Lung (tissue), 12 donors: ENCODE data around the gene SEMA4B. TPM values are rescaled to one million over a fixed set of nuclear protein-coding genes. Genes with fewer than 3 reads are reported as not detected.

ENCODE experiments used
- ATAC-seq: fragments of 200-7000 bp; cut with Tn5 transposase; one replicate; pipeline ENCODE4 v1.9.1; 2020; ENCODE audit warnings: moderate number of reproducible peaks; ENCODE audit not compliant: insufficient read depth, low FRiP score
- DNase-seq, 3 donors: peaks; one replicate each; pipeline ENCODE4 v3.0.0-alpha.2; 2013 to 2017
- H3K27ac ChIP-seq, 2 donors: one replicate each; pipeline ENCODE4 v1.5.1; 2013; ENCODE audit warnings: mild to moderate bottlenecking in 2 of 2, moderate library complexity in 2 of 2, control low read depth in 1 of 2, inconsistent platforms in 1 of 2, low read depth in 1 of 2, low read length in 1 of 2
- H3K27me3 ChIP-seq, 3 donors: one replicate each; pipeline ENCODE4 v1.5.1; 2013; ENCODE audit warnings: low read length in 2 of 3; ENCODE audit not compliant: control insufficient read depth in 3 of 3, insufficient read depth in 3 of 3
- H3K36me3 ChIP-seq, 4 donors: one replicate each; pipeline ENCODE4 v1.5.1; 2013; ENCODE audit warnings: low read length in 4 of 4, mild to moderate bottlenecking in 1 of 4, moderate library complexity in 1 of 4; ENCODE audit not compliant: control insufficient read depth in 4 of 4, insufficient read depth in 4 of 4
- H3K4me1 ChIP-seq, 5 donors: one replicate each; pipeline ENCODE4 v1.5.1; 2013; ENCODE audit warnings: low read length in 5 of 5, mild to moderate bottlenecking in 2 of 5, moderate library complexity in 1 of 5; ENCODE audit not compliant: control insufficient read depth in 5 of 5, insufficient read depth in 5 of 5
- H3K4me3 ChIP-seq: one replicate; pipeline ENCODE4 v1.5.1; 2013; ENCODE audit warnings: mild to moderate bottlenecking, control low read depth, moderate library complexity
- H3K9ac ChIP-seq, 2 donors: one replicate each; pipeline ENCODE4 v1.5.1; 2013; ENCODE audit warnings: low read length in 2 of 2, control low read depth in 1 of 2; ENCODE audit not compliant: insufficient read depth in 1 of 2
- H3K9me3 ChIP-seq, 4 donors: one replicate each; pipeline ENCODE4 v1.5.1; 2013; ENCODE audit warnings: low read length in 3 of 4, mild to moderate bottlenecking in 1 of 4, moderate library complexity in 1 of 4; ENCODE audit not compliant: control insufficient read depth in 4 of 4, insufficient read depth in 3 of 4
- CTCF ChIP-seq: IDR thresholded peaks from 2 replicates; pipeline ENCODE4 v1.5.1; 2012; ENCODE audit warnings: mild to moderate bottlenecking; ENCODE audit errors: control extremely low read depth, extremely low read depth
- whole genome bisulfite sequencing, 2 donors: extraction: QIAGEN DNeasy Blood & Tissue Kit; methylation state at CpG; one replicate each; pipeline ENCODE4 v1.1.7; 2013; 5-methylcytosine and 5-hydroxymethylcytosine counted together
- polyA plus RNA-seq, 2 donors: library from polyadenylated mRNA; stranded (reverse); fragments of 200-250 nt; gene quantifications; one replicate each; pipeline ENCODE4 v1.2.1, GENCODE V29; 2013
- total RNA-seq, 2 donors: library from RNA; depleted of rRNA in 1 of 2; stranded (reverse); fragments of >200 nt in 1 of 2; gene quantifications; one replicate each; pipeline ENCODE4 v1.2.1, GENCODE V29; 2014 to 2021
- donor health status: control.
- donor health status: control.
- donor health status: Bipolar disorder and iron deficiency.
- donor health status: healthy.
- donor health status: DM: yes; HTN: yes; CAD: no.

The SEMA4B gene
- total and polyA plus RNA-seq, 4 donors = 24.0 to 87.5 (median 69.8) TPM

GRCh38 chr15:90213818-90214204 is 12.7 kb downstream of the SEMA4B start:
- 45 to 66% methylated on average over 11 of the region's 11 CpGs for WGBS, 2 donors
- no peak overlapping the region for H3K4me3 ChIP-seq
- H3K9ac ChIP-seq = no peak overlapping the region
- ATAC-seq (no peak), DNase-seq (no peak)
- H3K27ac ChIP-seq = peak overlapping the region in 1 of 2 donors; percentile 68
- H3K27me3 ChIP-seq = no peaks in the 10 kb centered on the region
- H3K36me3 ChIP-seq = peaks cover 1 to 12% (median 3%) of the 10 kb centered on the region in 4 donors
- H3K9me3 ChIP-seq = no peaks in the 10 kb centered on the region
- TF ChIP-seq CTCF = no peak
- H3K4me1 ChIP-seq = peaks cover 0 to 11% (median 2%) of the 10 kb centered on the region in 5 donors

GRCh38 chr15:90214553-90215196 is 13.5 kb downstream of the SEMA4B start:
- Histone ChIP-seq H3K36me3 (peaks cover 0 to 12% (median 3%) of the 10 kb centered on the region in 4 donors), H3K9me3 (no peaks in the 10 kb centered on the region), H3K4me1 (peaks cover 0 to 11% (median 2%) of the 10 kb centered on the region in 5 donors), H3K27ac (no peak overlapping the region), H3K9ac (no peak overlapping the region), H3K27me3 (no peaks in the 10 kb centered on the region), H3K4me3 (no peak overlapping the region)
- DNase-seq = peak in 2 of 3 donors; percentile 17 to 18
- no peak for TF ChIP-seq CTCF
- 74 to 75% methylated on average over 8 of the region's 8 CpGs for WGBS, 2 donors
- ATAC-seq = no peak

- Histone ChIP-seq H3K4me1 (peaks cover 0 to 11% (median 0%) of the 10 kb centered on the region in 5 donors), H3K9me3 (no peaks in the 10 kb centered on the region), H3K27ac (no peak overlapping the region), H3K4me3 (no peak overlapping the region), H3K27me3 (no peaks in the 10 kb centered on the region), H3K9ac (no peak overlapping the region), H3K36me3 (peaks cover 0 to 12% (median 1%) of the 10 kb centered on the region in 4 donors)
- no peak for DNase-seq
- WGBS, 2 donors = 88 to 96% methylated on average over 9 of the region's 9 CpGs
- no peak for TF ChIP-seq CTCF
- ATAC-seq = no peak
Observed at GRCh38 chr15:90217671-90218394, 16.7 kb downstream of the SEMA4B start.
